ENCODE data around the gene ARHGAP40.
"Not testable (repeated sequence)": the region's sequence is repeated elsewhere in the genome, so short reads cannot be mapped to it uniquely, and the experiment has no call there.

The ARHGAP40 gene

DNA sequence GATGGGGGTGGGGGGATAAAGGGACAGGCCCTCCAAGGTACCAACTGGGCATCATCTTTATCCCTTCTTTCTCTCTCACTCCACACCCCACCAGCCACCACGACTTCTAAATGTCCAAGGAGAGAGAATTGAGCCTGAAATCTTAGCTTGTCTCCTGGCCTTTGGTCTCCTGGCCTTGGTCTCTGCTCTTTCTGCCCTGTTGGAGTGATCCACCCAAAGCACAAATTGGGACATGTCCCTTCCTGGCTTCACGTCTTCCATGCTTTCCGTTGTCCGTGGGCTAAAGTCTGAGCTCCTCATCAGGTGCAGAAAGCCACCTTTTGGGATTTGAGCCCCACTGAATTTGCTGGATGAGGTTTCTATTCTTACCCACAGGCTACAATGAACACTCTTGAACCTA is 12.3 kb upstream of the ARHGAP40 start:
- no peak for DNase-seq

DNA sequence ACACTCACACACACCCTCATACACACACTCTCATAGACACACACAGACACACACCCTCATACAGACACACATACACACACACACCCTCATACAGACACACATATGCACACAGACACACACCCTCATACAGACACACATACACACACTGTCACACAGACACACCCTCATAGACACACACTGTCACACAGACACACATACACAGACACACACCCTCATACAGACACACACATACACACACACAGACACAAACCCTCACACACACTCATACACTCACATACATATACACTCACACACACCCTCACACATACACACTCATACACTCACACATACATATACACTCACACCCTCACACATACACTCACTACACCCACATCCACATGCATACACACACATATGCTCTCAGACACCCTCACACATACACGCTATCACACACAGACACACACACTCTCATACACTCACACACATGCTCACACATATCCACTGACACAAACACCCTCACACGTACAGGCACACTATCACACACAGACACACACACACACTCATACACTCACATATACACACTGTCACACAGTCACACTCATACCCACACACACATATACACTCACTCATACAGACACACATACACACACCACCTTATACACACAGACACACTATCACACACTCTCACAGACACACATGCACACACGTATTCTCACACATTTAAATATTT is 11.5 kb upstream of the ARHGAP40 start:
- no peak for DNase-seq

DNA sequence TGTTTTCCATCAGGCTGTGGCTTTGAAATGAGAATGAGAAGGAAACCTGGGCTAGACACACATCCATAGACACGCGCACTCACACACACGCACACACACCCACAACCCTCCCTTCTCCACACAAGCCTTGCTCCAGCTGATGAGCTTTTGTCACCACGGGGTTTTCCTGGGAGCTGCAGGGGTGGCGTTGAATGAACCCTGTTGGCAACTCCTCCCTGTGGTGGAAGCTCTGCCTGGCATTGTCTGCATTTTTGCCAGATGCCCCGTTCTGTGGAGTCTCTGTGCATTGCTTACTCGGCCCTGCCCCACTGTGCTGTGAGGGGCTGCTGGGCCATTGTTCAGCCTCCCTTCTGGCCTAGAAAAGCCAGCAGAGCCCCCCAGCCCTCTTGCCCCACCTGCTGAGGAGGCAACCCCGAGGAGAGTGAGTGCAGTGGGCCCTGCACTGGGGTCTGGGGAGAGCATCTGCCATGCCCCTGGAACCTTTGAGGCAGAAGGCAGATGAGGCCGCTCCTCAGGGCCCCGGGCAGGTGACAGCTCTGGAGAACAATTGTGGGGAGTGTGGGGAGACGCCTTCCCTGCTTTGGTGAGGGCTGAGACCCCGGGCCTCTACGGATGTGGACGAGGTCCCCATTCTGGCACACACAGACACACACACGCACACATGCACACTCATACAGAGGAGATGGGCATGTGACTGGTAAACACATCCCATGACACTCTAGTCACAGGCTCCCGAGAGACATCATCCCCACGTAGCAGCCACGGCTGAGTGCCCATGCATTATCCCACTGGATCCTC is 10.7 kb upstream of the ARHGAP40 start:
- DNase-seq: no peak

DNA sequence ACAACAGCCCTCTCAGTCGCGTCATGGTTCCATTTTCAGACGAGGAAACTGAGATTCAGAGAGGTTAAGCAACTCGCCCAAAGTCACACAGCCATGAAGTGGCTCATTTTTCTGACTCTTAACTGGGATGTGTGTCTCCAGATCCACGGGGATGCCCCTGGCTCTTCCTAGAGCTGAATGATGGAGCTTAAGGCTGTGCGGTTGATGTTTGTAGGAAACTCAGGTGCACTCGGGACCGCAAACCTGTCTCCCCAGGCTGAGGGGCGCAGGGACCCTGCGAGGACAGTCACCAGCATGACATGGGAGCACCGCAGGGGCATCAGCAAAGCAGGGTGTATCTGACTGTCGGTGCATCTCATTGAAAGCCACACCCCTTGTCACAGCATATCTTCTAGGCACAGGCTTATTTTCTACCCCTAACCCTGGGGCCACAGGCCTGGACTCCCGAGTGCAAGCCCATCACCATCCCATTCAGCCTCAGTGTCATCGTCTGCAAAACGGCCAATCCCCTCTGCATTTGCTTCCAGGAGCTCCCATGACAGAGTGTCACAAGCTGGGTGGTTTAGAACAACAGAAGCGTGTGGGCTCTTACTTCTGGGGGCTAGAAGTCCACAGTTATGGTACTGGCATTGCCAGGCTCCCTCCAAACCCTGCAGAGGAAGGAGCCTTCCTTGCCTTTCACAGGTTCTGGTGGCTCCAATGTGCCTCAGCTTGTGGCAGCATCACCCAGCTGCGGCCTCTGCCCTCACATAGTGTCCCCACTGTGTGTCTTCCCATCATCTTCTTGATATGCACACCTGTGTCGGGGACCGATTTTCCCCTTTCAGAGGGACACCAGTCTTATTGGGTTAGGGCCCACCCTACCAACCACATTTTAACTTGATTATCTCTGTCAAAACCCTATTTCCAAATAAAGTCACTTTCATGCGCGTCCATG is 9.9 kb upstream of the ARHGAP40 start:
- no peak for DNase-seq

DNA sequence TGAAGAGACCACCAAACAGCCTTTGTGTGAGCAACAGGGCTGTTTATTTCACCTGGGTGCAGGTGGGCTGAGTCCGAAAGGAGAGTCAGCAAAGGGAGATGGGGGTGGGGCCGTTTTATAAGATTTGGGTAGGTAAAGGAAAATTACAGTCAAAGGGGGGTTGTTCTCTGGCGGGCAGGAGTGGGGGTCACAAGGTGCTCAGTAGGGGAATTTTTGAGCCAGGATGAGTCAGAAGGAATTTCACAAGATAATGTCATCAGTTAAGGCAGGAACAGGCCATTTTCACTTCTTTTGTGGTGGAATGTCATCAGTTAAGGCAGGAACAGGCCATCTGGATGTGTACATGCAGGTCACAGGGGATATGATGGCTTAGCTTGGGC is 9.2 kb upstream of the ARHGAP40 start:
- not testable (repeated sequence) for DNase-seq

DNA sequence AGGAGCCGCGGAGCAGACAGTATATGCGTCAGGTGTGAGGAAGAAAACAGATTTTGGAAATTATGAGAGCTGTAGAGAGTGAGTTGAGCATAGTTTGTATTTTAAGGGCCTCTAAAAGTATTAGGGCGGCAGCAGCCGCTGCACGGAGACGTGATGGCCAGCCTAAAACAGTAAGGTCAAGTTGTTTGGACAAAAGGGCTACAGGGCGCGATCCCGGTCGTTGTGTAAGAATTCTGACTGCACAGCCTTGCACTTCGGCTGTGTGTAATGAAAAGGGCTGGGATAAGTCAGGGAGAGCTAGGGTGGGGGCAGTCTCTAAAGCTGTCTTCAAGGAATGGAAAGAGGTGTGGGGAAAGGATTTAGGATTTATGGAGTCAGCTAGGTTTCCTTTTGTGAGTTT is 7.3 kb upstream of the ARHGAP40 start:
- not testable (repeated sequence) for DNase-seq

DNA sequence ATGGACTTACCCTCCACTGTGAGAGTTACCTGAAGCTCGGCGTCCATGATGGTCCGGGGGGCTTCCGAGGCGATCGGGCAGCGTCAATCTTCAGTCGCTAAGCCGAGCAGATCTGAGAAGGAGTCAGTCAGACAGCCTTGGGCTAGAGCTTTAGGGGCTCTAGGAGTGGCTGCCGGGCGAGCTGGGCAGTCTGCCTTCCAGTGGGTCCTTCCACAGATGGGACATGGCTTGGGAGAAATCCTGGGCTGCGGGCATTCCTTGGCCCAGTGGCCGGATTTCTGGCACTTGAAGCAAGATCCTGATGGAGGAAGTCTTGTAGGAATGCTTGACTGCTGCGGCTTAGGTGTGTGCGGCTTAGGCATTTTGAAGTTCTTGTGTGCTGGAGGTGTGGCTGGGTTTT is 5.7 kb upstream of the ARHGAP40 start:
- DNase-seq: not testable (repeated sequence)

DNA sequence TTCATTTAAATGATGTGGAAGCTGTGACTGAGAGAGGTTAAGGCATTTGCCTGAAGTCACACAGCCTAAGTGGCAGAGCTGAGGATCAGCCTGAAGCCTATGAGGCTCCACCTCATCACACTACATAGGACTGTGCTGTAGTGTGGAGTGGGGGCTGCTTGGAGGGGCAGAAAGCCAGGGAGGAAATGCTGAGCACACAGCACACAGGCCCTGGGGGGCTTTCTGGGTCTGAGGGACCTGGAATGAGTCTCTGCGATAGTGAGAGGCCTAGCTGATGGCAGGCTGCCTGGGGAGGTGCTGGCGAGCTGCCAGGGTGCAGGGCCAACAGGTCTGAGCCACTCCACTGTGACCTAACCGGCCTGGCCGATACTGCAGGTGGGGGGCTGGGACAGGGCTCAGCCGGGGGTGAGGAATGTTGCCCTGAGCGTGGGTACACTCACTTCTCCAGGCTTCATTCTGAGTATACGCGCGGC is 2.2 kb upstream of the ARHGAP40 start:
- no peak for DNase-seq

DNA sequence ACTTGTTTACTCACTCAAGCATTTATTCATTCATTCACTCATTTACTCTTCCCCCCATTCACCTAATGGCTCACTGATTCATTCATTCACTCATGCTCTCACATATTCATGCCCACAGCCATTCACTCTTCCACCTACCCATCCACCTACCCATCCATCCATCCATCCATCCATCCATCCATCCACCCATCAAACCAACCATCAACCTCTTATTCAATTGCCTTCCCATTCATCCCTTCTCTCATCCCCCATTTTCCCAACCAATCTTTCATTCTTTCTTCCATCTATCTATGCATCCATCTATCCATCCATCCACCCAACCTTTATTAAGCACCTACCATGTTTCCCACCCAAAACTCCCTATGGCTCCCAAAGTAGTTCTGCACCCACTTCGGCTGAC is 1.6 kb upstream of the ARHGAP40 start:
- no peak for DNase-seq

DNA sequence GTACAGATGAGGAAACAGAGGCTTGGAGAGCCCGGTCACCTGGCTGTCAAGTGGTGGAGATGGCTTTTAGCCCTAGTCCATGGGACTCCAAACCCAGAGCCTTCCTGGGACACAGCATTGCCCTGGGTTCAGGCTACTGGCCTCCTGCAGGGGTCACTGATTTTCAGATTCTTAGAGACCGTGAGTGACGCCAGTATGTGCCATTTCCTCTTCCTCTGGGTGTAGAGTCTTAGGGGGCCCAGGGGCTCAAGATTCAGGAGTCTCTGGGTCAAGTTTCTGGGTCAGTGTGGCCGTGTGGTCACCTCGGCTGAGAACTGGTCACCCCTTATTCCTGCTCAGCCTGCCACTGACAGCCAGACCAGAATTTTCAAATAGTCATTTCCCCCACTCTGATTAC is 574 bp downstream of the ARHGAP40 start:
- no peak for DNase-seq

DNA sequence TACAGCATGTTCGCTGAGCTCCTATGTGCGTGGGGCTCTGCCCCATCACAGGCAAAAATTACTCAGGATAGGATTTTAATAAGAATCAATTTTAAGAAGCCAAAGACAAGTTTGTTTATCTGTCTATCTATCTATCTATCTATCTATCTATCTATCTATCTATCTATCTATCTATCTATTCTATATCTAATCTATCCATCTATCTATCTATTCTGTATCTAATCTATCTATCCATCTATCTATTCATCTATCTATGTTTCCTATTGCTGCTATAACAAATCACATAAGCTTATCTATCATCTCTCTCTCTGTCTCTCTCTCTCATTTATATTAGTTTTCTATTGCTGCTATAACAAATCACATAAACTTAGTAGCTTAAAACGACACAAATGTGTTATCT is 1.7 kb downstream of the ARHGAP40 start:
- no peak for DNase-seq

DNA sequence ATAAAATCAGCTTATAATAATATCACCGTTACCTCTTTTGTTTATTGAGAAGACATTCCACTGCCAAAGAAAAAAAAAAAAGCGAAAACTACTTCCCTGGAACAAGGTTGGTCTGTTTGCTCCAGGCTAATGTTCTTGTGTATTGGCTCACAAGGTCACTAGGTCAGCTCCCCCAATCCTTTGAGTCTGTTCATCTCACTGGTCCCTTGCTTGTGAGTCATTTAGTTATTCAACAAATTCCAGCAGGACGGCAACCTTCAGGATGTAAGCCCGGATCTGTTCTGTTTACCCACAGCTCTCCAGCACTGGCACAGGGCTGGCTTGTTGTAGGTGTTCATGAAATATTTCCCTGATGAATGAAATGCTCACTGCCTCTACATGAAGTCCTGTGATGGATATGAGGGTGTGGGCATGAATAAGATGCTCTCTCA is 3.3 kb downstream of the ARHGAP40 start:
- no peak for DNase-seq

DNA sequence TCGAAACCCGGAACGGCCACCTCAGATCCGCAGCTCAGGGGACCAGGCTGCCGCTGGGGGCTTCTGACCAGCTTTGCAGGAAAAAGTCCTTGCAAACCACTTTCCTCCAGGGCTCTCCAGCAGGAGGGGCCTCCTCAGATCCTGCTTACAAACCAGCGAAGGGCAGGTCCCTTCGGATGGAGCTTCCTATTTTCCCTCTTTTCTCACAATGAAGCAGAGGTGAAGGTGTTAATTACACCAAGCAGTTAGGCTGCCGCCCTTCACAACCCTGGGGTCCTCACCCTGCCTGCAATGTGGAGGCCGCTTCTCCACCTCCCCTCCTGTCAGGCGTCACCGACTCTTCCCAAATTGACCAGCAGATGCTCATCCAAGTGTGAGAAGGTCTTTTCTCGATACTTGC is 5.7 kb downstream of the ARHGAP40 start:
- no peak for DNase-seq

DNA sequence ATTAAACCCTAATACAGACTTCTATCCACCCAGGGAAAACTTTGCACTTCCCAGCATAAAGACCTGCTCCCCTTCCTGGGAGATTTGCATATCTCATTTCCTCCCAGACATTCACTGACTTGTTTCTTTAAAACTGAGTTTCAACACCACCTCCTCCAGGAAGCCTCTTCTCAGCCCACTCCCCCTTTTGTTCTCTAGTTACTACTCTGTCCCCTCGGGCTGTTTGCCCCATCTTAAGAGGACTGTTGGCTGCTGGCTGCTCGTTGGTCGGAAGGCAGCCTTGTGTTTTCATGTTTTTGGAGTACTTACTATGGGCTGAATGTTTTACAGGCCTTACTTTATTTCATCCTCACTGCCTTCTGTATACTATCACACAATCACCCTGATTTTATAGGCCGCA is 6.6 kb downstream of the ARHGAP40 start:
- no peak for DNase-seq

DNA sequence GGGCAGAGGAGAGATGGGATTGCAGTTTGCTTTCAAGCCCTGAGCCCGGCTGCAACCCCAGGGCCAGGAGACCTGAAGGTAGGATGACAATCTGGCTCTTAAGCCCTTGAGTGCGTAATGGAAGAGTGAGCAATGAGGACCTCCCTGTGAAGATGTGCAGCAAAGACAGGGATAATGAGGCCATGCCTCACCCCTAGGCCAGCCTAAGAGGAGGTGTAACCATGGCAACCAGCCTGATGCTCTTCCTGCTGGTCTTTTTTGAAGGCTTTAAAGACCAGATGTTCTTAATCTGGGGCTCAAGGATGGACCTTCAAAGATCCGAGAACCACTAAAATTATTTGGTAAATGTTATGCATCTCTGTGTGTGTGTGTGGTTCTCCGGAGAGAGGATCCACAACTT is 8.2 kb downstream of the ARHGAP40 start:
- no peak for DNase-seq

DNA sequence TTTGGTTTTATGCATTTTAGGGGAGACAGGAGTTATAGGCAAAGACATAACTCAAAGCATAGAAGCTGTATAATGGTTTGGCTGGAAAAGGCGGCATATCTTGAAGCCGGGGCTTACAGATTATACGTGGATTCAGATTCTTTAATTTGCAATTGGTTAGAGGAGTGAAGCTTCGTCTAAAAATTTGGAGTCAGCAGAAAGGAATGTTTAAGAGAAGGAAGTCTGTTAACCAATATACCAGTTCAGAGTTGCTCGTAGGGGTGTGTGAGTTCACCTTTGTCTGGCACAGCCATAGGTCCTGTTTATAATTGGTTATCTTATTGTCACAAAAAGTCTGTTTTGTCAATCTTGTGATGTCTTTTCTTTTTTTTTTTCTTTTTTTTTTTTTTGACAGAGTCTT is 8.9 kb downstream of the ARHGAP40 start:
- no peak for DNase-seq

DNA sequence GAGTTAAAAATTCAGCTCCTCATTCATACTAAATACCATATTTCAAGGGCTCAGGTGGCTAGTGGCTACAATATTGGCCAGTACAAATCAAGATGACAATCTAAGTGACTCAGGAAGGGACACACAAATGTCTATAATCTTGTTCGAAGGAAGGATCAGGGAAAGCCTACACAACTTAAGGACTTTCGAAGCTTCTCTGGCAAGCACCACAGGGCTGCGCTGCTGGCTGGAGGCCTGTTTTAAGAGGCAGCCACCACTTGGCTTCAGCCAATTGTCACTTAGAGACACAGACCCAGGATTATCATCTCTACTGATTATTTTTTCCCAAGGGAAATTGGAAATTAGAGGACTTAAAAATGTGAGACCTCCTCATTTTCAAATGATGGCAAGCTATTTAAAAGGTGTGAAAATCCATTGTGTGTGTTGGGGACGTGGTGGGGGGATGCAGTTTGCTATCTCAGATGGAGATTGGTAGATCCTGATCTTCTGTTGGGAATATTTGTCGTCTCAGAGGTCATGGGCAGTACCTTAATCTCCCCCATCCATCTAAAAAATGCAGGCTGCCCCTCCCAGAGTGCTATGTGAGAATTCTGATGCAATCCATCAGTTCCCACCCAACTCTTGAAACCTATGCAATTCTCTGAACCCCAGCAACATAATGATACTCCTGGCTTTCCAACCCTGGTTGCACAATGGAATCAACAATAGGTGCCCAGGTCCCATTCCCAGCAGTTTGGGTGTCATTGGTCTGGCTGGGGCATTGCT is 11.3 kb downstream of the ARHGAP40 start:
- no peak for DNase-seq

DNA sequence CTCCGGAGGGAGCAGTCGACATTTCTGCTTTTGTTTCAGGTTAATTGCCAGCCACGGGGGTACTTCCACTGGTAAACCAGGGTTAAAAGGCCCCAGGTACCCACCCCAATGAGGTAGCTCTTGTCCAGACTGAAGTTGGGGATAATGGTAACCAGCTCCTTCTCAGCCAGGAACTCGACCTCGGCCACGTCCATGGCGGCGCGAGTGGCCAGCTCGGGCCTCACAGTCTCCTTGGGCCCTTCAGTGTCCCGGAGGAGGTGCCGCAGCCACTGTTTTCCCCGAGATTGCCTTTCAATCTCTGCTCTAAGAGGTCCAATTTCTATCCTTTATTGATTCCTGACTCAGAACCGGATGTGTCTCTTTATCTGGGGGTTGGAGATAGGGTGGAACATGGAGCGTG is 13.7 kb downstream of the ARHGAP40 start:
- DNase-seq: no peak

DNA sequence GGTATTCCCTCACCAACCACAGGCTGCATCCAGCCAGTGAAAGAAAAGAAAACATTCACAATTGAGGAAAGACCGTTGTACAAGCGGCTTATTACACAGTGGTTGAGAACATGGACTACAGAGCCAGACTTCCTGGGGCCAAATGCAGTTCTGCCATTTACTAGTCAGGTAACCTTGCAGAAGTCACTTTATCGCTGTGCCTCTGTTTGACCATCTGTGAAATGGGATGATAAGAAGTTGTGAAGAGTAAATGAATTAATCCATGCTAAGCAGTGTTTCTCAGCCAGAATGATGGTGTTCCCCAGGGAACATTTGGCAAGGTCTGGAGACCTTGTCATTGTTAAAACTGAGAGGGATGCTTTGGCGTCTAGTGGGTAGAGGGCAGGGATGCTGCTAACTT is 14.8 kb downstream of the ARHGAP40 start:
- DNase-seq: no peak

DNA sequence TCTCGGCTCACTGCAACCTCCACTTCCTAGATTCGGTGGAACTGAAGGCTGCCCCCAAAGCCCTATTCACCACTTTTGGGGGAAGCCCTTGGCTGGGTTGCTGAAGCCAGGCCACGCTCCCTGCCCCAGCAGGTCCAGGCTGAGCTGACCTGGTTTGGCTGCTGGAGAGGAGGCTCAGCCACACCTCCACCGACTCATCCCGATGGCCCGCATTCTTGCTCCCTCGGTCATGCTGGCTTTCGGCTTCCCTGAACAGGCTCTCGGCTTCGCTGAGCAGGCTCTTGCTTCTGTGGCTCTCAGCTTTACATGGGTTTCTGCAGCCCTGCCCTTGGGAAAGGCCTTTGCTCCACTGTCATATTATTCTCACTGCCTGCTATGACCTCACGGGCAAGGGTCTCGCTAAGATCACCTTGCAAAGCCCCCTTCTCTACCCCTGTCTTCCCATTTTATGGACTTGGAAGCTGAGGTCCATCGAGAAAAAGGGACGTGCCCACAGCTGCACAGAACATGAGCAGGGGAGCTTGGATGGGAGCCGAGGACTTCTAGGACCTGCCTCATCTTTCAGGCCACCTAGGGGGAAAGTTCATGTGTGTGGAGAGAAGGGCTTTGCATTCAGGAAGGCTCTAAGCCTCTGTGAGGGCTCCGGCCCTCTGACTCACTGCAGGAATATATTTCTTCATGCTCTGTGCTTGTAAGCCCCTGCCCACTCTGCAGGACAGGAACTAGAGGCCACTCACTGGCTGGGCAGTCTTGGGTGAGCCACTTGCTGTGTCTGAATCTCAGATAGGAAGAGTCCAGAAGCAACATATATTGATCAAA is 15.6 kb downstream of the ARHGAP40 start:
- DNase-seq: no peak

DNA sequence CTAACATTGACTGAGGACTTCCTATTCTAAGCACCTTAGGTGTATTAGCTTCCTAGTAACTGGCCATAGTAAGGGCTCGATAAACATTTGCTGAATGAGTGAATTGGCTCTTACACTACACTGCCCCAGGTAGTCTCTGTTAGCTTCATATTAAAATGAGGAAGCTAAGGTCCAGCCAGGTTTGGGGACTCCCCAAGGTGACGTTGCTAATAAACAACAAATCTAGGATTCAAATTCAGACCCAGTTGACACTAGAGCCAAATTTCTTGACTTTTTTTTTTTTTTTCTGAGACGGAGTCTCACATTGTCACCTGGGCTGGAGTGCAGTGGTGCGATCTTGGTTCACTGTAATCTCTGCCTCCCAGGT is 16.2 kb downstream of the ARHGAP40 start:
- no peak for DNase-seq

DNA sequence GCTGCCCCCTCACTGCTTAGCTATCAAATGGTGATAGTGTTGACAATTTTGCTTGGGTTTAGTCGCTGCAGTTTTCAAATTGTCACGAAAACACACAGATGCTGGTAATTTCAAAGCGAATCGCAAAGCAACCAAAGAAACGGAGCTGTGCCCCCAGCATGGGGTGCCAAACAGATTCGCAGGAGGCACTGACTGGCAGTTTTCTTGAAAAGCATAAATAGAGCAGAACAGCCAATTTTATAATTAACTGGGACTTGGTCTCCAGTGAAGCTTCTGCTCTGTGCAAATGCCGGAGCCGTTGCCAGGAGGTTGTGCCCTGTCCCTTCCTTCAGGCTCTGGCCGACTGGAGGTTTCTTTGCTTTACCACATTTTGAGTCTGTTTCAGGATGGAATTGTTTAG is 18.8 kb downstream of the ARHGAP40 start:
- no peak for DNase-seq

All from activated CD4-positive, alpha-beta T cell treated with anti-CD3 and anti-CD28 coated beads, Interleukin-10, Interleukin-2, amounts not matched to agents 100 ng/mL and 50 ng/mL, durations not matched to agents 16 hours and 8 hours (primary cell).